HepG2 (cell line): ENCODE data around the gene COQ8B. TPM values are rescaled to one million over a fixed set of nuclear protein-coding genes. Genes with fewer than 3 reads are reported as not detected.
A peak's percentile ranks its signal among the peaks of the same experiment; 100 is the strongest.

Experiments
- GATAD1 ChIP-seq: IDR thresholded peaks from 2 replicates; pipeline ENCODE4 v1.6.1; 2016; ENCODE audit warnings: missing genetic modification reagents, missing compliant biosample characterization
- GTF2F1 ChIP-seq: fragments of 150-350 bp; IDR thresholded peaks from 2 replicates; pipeline ENCODE4 v1.6.1; 2014; ENCODE audit warnings: low read length
- KDM6A ChIP-seq: IDR thresholded peaks from 2 replicates; pipeline ENCODE4 v1.6.1; 2016; ENCODE audit warnings: low read depth
- MYNN ChIP-seq: sonication (generic); formaldehyde crosslinking; IDR thresholded peaks from 2 replicates; pipeline ENCODE4 v1.4.0; 2020; ENCODE audit warnings: mild to moderate bottlenecking, low read depth, missing genetic modification reagents
- RAD51 ChIP-seq: fragments of 450-650 bp; IDR thresholded peaks from 2 replicates; pipeline ENCODE4 v1.6.1; 2016; ENCODE audit warnings: borderline replicate concordance
- SIX1 ChIP-seq: sonication (generic); formaldehyde crosslinking; IDR thresholded peaks from 2 replicates; pipeline ENCODE4 v1.4.0; 2020; ENCODE audit warnings: missing genetic modification reagents, borderline replicate concordance
- TOPORS ChIP-seq: sonication (generic); formaldehyde crosslinking; IDR thresholded peaks from 2 replicates; pipeline ENCODE4 v1.8.0; 2023; ENCODE audit warnings: mild to moderate bottlenecking, missing genetic modification reagents
- ZNF329 ChIP-seq: sonication (generic); formaldehyde crosslinking; IDR thresholded peaks from 2 replicates; pipeline ENCODE4 v1.9.0; 2021; ENCODE audit warnings: low read depth, mild to moderate bottlenecking, missing genetic modification reagents
- ZNF512B ChIP-seq: sonication (generic); formaldehyde crosslinking; IDR thresholded peaks from 2 replicates; pipeline ENCODE4 v1.5.1; 2020; ENCODE audit warnings: missing genetic modification reagents, mild to moderate bottlenecking, borderline replicate concordance
- ZNF782 ChIP-seq: sonication (generic); formaldehyde crosslinking; IDR thresholded peaks from 2 replicates; pipeline ENCODE4 v1.4.0; 2020; ENCODE audit warnings: missing genetic modification reagents, mild to moderate bottlenecking, borderline replicate concordance
- polyA plus RNA-seq, 8 experiments: library from polyadenylated mRNA; depleted of rRNA in 3 of 8; stranded (reverse) in 7 of 8; unstranded in 1 of 8; fragments of >200 nt; fragmentation: Illumina TruSeq in 4 of 8; extraction: Trizol in 4 of 8; gene quantifications; 2 replicates each; pipeline versions ENCODE4 v1.2.1 to v1.2.3, GENCODE V29; 2011 to 2016; ENCODE audit warnings: low read depth in 4 of 8, missing spikeins in 1 of 8, mixed read lengths in 1 of 8; ENCODE audit not compliant: insufficient read depth in 1 of 8
- total RNA-seq, 5 experiments: library from RNA; depleted of rRNA; stranded (reverse); fragments of >200 nt; fragmentation: Illumina TruSeq; extraction: Trizol; gene quantifications; 2 replicates each; pipeline ENCODE4 v1.2.3, GENCODE V29; 2016; ENCODE audit warnings: low read depth in 1 of 5
- TF ChIP-seq, protein P1 (sequence below): sonication (generic); formaldehyde crosslinking; IDR thresholded peaks from 2 replicates; pipeline ENCODE4 v1.5.0; 2020; ENCODE audit warnings: mild to moderate bottlenecking, missing genetic modification reagents
- TF ChIP-seq, protein P2 (sequence below), 2 experiments: sonication (generic) in 1 of 2; formaldehyde crosslinking in 1 of 2; IDR thresholded peaks; 2 replicates each; pipeline versions ENCODE4 v1.5.1 to v1.6.1; 2011 to 2020; ENCODE audit warnings: borderline replicate concordance in 1 of 2, low read depth in 1 of 2, low read length in 1 of 2, mild to moderate bottlenecking in 1 of 2, missing genetic modification reagents in 1 of 2, moderate library complexity in 1 of 2
- TF ChIP-seq, protein P3 (sequence below): sonication (generic); formaldehyde crosslinking; IDR thresholded peaks from 2 replicates; pipeline ENCODE4 v1.4.0; 2020; ENCODE audit warnings: missing genetic modification reagents, borderline replicate concordance
- TF ChIP-seq, protein P4 (sequence below): sonication (generic); formaldehyde crosslinking; IDR thresholded peaks from 2 replicates; pipeline ENCODE4 v1.8.0; 2022; ENCODE audit warnings: missing genetic modification reagents, mild to moderate bottlenecking, borderline replicate concordance

COQ8B gene
- total and polyA plus RNA-seq, 2 of the 13 experiments (the other 11 are each of a cell fraction or from before 2014, with no cell fraction given), result 12.3 to 17.2 TPM

DNA sequence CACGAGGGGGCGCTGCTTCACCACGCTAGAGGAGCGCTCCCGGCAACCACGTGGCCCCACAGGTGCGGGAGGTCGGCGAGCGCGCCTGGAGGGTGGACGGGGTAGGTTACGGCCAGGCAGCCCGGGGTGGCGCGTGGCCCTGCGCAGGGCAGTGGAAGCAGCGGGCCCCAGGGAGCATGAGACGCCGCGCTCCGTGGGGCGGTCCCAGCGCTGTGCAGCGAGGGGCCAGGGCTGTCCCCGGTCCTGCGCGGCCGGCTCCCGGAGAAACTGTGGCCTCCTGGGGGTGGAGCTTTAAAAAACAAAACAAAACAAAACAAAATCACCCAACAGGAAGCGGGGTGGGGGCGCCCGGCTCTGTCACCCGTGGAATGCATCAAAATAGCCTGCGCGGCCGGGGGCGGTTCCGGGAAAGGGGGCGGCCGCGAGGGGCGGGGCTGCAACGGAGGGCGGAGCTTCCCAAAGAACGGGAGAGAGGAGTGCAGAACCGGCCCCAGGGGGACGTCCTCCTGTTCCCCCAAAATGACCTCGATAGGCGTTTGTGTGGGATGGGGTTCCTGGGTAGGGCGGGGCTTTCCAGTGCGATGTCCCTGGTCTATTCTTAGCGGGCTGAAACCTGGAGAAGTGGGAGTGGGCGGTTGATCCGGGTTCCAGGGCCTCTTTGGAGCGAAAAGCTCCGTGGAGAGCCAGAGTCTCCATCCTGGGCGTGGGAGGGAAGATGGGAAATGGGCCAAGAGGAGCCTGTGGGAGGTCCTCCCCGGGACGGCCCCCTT is 53.6 kb downstream of the COQ8B start (continued):
- TF ChIP-seq ZNF512B (CRISPR knock-in tag) (no peak), ZNF782 (no peak), GATAD1 (CRISPR knock-in tag) (peak; percentile 62), GTF2F1 (no peak), TOPORS (CRISPR knock-in tag) (no peak), MYNN (CRISPR knock-in tag) (no peak), KDM6A (CRISPR knock-in tag) (no peak), SIX1 (CRISPR knock-in tag) (no peak), ZNF329 (CRISPR knock-in tag) (0 out of 2 replicates have a peak, but pooled peaks have one; percentile 28), RAD51 (peak; percentile 12; the same call in 1 of the 2 replicates)
- TF ChIP-seq, protein P1, sequence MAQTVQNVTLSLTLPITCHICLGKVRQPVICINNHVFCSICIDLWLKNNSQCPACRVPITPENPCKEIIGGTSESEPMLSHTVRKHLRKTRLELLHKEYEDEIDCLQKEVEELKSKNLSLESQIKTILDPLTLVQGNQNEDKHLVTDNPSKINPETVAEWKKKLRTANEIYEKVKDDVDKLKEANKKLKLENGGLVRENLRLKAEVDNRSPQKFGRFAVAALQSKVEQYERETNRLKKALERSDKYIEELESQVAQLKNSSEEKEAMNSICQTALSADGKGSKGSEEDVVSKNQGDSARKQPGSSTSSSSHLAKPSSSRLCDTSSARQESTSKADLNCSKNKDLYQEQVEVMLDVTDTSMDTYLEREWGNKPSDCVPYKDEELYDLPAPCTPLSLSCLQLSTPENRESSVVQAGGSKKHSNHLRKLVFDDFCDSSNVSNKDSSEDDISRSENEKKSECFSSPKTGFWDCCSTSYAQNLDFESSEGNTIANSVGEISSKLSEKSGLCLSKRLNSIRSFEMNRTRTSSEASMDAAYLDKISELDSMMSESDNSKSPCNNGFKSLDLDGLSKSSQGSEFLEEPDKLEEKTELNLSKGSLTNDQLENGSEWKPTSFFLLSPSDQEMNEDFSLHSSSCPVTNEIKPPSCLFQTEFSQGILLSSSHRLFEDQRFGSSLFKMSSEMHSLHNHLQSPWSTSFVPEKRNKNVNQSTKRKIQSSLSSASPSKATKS, result no peak
- TF ChIP-seq, protein P2, sequence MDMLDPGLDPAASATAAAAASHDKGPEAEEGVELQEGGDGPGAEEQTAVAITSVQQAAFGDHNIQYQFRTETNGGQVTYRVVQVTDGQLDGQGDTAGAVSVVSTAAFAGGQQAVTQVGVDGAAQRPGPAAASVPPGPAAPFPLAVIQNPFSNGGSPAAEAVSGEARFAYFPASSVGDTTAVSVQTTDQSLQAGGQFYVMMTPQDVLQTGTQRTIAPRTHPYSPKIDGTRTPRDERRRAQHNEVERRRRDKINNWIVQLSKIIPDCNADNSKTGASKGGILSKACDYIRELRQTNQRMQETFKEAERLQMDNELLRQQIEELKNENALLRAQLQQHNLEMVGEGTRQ (IDR thresholded peaks at IDR 0.05; ENCODE audit: low read depth, low read length), result peak; percentile 61
- TF ChIP-seq, protein P2 (CRISPR knock-in tag; IDR thresholded peaks at IDR 0.05; ENCODE audit: borderline replicate concordance), result peak; percentile 82; the same call in 1 of the 2 replicates
- TF ChIP-seq, protein P3, sequence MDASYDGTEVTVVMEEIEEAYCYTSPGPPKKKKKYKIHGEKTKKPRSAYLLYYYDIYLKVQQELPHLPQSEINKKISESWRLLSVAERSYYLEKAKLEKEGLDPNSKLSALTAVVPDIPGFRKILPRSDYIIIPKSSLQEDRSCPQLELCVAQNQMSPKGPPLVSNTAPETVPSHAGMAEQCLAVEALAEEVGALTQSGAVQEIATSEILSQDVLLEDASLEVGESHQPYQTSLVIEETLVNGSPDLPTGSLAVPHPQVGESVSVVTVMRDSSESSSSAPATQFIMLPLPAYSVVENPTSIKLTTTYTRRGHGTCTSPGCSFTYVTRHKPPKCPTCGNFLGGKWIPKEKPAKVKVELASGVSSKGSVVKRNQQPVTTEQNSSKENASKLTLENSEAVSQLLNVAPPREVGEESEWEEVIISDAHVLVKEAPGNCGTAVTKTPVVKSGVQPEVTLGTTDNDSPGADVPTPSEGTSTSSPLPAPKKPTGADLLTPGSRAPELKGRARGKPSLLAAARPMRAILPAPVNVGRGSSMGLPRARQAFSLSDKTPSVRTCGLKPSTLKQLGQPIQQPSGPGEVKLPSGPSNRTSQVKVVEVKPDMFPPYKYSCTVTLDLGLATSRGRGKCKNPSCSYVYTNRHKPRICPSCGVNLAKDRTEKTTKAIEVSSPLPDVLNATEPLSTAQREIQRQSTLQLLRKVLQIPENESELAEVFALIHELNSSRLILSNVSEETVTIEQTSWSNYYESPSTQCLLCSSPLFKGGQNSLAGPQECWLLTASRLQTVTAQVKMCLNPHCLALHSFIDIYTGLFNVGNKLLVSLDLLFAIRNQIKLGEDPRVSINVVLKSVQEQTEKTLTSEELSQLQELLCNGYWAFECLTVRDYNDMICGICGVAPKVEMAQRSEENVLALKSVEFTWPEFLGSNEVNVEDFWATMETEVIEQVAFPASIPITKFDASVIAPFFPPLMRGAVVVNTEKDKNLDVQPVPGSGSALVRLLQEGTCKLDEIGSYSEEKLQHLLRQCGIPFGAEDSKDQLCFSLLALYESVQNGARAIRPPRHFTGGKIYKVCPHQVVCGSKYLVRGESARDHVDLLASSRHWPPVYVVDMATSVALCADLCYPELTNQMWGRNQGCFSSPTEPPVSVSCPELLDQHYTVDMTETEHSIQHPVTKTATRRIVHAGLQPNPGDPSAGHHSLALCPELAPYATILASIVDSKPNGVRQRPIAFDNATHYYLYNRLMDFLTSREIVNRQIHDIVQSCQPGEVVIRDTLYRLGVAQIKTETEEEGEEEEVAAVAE (CRISPR knock-in tag), result no peak
- TF ChIP-seq, protein P4, sequence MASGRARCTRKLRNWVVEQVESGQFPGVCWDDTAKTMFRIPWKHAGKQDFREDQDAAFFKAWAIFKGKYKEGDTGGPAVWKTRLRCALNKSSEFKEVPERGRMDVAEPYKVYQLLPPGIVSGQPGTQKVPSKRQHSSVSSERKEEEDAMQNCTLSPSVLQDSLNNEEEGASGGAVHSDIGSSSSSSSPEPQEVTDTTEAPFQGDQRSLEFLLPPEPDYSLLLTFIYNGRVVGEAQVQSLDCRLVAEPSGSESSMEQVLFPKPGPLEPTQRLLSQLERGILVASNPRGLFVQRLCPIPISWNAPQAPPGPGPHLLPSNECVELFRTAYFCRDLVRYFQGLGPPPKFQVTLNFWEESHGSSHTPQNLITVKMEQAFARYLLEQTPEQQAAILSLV (CRISPR knock-in tag), result 0 out of 2 replicates have a peak, but pooled peaks have one; percentile 37
